Frontal cortex (tissue), 4 donors: Measurements from ENCODE around the gene CHST2. TPM values are rescaled to one million over a fixed set of nuclear protein-coding genes. Genes with fewer than 3 reads are reported as not detected.
"Not testable (repeated sequence)": the region's sequence is repeated elsewhere in the genome, so short reads cannot be mapped to it uniquely, and the experiment has no call there.

ENCODE experiments used
- DNase-seq, 2 donors: peaks; one replicate each; pipeline ENCODE4 v3.0.0; 2012; ENCODE audit warnings: low spot score in 2 of 2
- FAIRE-seq: peaks from 2 replicates; lab custom pipeline; 2012; peaks lifted over from hg19 to GRCh38; lab: Jason Lieb, UNC
- total RNA-seq: library from RNA; depleted of rRNA; stranded (reverse); fragments of >200 nt; gene quantifications from one replicate; pipeline ENCODE4 v1.2.3, GENCODE V29; 2014
- donor health status: control.
- donor health status: control.
- donor health status: control.

The CHST2 gene
- total RNA-seq, 1 donor from 2014 or later = 44.4 TPM

DNA sequence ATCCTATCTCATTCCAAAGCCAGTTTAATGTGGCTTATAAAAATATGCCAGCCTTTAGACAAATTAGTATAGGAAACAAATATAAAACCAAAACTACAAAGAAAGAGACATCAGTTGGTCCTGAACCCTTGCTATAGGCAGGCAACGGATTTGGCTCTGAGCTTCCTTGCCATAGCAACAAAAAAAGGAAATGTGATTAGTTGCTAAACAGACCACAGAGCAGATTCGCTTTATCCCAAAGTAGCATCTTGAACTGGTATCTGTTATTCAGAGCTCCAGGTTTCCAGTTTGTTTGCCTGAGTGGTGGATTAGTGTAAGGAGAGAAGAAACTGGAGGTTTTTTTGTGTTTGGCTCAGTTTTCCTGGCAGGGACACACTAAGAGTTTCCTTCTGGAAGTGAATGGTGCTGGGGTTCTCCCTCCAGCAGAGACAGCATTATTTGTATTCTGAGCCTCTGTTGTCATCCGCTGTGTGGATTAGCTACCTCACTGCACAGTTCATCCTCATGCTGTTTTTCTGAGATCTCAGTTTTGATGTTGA lies 44.1 kb downstream of the CHST2 start:
- FAIRE-seq (no peak), DNase-seq (no peak)

DNA sequence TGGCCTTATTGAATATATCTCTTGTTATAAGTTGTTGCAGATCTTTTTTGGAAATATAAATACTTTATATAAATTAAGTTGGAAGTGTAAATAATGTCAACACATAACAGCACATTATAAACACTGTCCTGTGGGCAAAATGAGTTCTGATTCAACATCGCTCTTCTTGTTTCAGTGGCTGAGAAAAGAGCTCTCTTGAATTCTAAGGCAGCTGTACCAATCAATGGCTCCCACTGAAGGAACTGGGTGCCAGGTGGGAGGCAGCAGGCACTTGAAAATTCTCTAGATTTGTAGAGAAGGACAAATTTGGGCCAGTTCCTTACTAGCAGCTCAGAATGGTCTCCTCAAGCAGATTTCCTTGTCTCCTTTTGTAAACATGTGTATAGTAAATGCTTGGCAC lies 45.6 kb downstream of the CHST2 start:
- DNase-seq = no peak
- no peak for FAIRE-seq

DNA sequence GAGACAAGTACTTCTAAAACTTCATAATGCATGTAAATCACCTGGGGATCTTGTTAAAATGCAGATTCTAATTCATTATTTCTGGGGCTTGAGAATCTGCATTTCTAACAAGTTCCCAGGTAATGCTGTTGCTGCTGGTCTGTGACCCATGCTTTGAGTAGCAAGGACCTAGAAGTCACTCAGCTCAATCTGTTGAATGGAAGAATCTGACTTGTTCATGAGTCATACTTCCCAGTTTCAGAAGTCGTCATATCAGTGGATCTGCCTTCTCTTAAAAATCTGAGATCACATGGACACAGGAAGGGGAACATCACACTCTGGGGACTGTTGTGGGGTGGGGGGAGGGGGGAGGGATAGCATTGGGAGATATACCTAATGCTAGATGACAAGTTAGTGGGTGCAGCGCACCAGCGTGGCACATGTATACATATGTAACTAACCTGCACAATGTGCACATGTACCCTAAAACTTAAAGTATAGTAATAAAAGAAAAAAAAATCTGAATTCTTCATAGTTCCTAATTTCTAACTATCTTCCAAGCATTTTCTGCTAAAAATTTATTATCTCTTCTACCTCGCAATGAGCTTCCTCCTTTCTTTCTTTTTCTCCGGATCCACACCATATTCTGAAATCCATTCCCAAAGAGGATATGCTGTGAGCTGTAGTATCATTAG lies 46.2 kb downstream of the CHST2 start:
- FAIRE-seq, DNase-seq: not testable (repeated sequence)

DNA sequence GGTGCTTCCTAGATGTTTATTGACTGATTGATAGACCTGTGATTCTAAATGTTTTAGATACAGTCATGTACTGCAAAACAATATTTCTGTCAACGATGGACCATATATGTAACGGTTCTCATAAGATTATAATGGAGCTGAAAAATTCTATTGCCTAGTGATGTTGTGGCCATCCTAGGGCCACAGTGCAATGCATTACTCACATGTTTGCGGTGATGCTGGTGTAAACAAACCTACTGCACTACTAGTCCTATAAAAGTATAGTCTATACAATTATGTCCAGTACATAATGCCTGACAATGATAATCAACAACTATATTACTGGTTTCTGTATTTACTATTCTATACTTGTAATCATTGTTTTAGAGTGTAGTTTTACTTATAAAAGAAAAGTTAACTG lies 46.8 kb downstream of the CHST2 start:
- DNase-seq (no peak), FAIRE-seq (no peak)

DNA sequence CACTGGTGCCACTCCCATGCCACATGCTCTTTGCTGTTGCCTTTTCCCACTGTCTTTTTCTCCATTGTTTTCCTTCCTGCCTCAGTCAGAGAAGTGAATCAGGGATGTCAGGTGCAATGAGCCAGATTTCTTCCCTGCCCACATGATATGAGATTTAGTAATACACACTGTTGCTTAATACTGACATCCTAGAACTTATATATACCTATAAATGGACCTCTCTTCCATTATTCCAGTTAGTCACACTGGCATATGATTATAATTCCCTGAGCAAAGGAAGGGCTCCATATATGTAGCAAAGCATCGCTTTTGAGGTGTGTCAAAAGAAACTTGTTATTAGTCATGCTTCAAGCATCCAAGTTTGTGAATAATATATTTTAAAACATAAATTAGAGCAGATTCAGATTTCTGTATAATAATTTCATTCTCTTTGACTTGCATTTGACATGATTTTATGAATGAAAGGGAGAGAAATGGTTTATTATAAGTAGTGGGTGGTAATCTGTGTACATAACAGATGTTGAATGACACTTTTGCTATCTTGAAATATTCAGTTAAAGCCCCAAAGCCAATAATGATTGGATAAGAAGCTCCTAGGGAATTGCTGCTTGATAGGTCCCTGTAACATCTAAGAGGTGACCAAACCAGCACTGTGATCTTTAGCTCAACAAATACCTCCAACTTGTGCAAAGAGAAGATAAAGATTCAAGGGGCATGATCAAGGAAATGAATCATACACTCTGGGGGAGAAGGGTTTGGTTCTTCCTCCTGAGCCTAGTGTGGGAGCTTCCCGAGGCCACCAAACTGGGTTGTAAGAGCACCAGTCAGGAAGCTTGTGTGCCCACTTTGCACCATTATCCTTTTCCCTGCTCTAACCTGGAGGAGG lies 48.6 kb downstream of the CHST2 start:
- FAIRE-seq = no peak
- no peak for DNase-seq

GRCh38 chr3:143168855-143169192 lies 49.3 kb downstream of the CHST2 start:
- FAIRE-seq = no peak
- no peak for DNase-seq

DNA sequence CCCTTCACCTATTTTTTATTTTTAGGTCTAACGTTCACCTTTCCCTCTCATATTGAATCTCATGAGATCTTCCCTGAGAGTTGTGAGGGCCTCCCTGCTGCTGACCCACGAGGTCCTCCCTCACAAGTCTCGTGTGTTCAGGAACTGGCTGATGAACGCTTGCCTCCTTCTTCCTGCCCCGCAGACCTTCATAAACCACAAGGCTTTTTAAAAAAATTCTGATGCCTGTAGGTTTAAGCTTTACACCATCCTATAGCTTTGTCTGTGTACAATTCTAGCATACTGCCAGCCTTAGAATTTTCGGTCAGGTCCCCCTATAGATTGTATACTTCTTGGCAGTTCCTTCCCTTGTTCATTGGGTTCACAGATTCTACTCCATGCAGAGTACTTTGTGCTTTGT lies 50.5 kb downstream of the CHST2 start:
- DNase-seq (no peak), FAIRE-seq (no peak)

GRCh38 chr3:143170676-143171075 lies 51.1 kb downstream of the CHST2 start:
- no peak for DNase-seq

DNA sequence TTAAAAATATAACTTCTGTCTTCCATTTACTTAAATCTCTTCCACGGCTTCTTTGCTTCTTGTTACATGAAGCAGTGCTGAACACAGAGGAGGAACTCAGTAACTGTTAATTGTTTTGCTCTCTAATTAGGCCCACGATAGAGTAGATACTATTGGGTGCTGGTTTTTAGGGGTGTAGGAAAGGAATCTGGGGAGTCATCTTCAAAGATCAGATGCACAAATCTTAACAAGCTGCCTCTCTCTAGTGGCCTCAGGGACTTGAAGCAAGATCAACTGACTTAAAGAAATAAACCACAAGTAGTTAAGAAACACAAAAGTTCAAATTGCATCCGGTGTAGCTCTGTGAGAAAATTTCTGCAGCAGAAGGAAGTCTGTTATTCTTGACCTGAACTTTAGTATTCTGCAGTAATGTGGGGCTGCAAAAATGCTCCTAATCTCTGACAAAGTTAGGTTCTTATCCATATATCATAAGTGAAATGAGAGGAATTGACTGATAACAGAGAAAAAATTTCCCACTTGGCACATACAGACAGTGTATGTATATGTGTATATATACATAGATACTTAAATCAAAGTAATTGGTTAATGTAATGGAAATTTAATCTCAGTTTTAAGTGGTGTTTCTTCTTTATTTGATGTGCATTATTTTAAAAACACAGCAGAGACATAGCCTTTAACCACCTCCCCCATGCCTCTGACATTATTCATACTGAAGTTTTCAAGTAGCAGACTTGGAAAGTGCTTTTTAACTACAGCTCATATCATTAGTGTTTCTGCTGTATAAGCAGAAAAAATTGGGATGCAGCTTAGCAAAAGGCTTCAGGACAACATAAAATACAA lies 51.8 kb downstream of the CHST2 start:
- FAIRE-seq = no peak
- no peak for DNase-seq

More at GRCh38 chr3:143170676-143171075, 51.1 kb downstream of the CHST2 start:
- FAIRE-seq = no peak

DNA sequence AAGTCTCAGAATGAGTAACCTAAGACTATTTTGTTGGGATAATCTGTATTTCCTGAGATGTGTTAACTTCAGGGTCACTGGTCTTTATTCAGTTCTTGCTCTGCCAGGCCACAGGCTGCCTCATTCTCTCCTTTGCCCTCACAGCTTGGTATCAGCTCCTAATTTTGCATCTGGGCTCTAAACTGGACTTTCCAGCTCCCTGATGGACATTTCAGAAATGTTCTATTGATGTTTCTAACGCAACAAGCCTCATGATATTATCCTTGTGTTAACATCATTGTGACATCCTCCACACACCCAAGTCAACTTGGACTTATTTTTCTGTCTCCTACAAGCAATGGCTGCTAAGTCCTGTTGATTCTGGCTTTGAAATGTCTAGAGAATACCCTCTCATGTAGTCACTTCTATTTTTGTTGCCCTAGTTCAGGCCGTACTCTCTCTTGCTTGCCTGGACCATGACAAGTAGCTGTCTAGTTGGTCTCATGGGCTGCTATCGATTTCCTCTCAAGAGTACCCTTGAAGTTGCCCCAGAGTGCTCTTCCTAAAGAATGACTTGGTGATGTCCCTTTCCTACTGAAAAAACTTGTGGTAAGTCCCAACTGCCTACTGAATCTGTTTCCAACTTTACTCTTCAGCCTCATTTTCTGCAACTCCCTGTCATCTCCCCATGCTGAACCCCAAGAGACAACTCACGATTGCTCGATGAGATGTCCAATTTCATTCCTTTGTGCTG lies 52.7 kb downstream of the CHST2 start:
- DNase-seq (no peak), FAIRE-seq (no peak)

- DNase-seq (no peak), FAIRE-seq (no peak)
These were observed 53.2 kb downstream of the CHST2 start for GRCh38 chr3:143172795-143173145.

DNA sequence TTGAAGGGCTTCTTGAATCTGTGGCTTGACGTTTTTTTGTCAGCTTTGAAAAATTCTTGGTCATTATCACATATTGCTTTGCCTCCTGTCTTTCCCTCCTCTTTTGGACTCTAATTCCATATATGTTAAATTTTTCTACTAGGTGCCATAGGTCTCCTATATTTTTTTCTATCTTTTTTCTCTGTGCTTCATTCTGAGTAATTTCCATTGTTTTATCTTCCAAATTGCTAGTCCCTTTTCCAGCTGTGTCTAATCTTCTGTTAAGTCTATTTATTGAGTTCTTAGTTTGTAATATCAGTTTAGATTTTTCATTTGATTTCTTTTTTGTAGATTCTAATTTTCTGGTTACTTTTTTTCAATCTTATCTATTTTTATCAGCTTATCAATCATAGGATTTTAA lies 53.7 kb downstream of the CHST2 start:
- DNase-seq (no peak), FAIRE-seq (no peak)

Other genes with a start within 250 kb of the CHST2 start
- 6.9 TPM for gene PCOLCE2, start 230.7 kb upstream of the CHST2 start, total RNA-seq
- 2.4 TPM for gene PAQR9, start 156.1 kb upstream of the CHST2 start, total RNA-seq
- 107 TPM for gene U2SURP, start 118.2 kb upstream of the CHST2 start, total RNA-seq